SK-N-DZ (cell line): Measurements from ENCODE around the gene ISOC1.
A peak's percentile ranks its signal among the peaks of the same experiment; 100 is the strongest.

Experiments used
- DNase-seq: peaks from one replicate; pipeline ENCODE4 v3.0.0-alpha.2; 2015; ENCODE audit warnings: low spot score

The ISOC1 gene

GRCh38 chr5:129094924-129095899, 663 bp downstream of the ISOC1 start:
- DNase-seq, result peak; percentile 57

- peak; percentile 16 for DNase-seq
These were observed 1.9 kb downstream of the ISOC1 start for GRCh38 chr5:129096382-129096991.

- no peak for DNase-seq
These were observed 3.1 kb downstream of the ISOC1 start for GRCh38 chr5:129097498-129098296.

- no peak for DNase-seq
These were observed 4.1 kb downstream of the ISOC1 start for GRCh38 chr5:129098488-129099183.

GRCh38 chr5:129099184-129099569, 4.6 kb downstream of the ISOC1 start:
- DNase-seq, result no peak

- no peak for DNase-seq
These were observed 7.2 kb downstream of the ISOC1 start for GRCh38 chr5:129101794-129102193.

GRCh38 chr5:129103397-129103796, 8.8 kb downstream of the ISOC1 start:
- DNase-seq, result no peak

GRCh38 chr5:129104915-129105455, 10.4 kb downstream of the ISOC1 start:
- no peak for DNase-seq

- DNase-seq, result no peak
These were observed 13.1 kb downstream of the ISOC1 start for GRCh38 chr5:129107637-129108036.

GRCh38 chr5:129110742-129111141, 16.2 kb downstream of the ISOC1 start:
- DNase-seq, result no peak

GRCh38 chr5:129111351-129111750, 16.8 kb downstream of the ISOC1 start:
- DNase-seq, result no peak

- no peak for DNase-seq
These were observed 17.7 kb downstream of the ISOC1 start for GRCh38 chr5:129112295-129112694.

- no peak for DNase-seq
These were observed 19.3 kb downstream of the ISOC1 start for GRCh38 chr5:129113867-129114266.

GRCh38 chr5:129114539-129115193, 20.1 kb downstream of the ISOC1 start:
- no peak for DNase-seq

- DNase-seq, result no peak
These were observed 21.1 kb downstream of the ISOC1 start for GRCh38 chr5:129115680-129116079.

- no peak for DNase-seq
These were observed 22.2 kb downstream of the ISOC1 start for GRCh38 chr5:129116797-129117196.

GRCh38 chr5:129118405-129118804, 23.9 kb downstream of the ISOC1 start:
- no peak for DNase-seq

- DNase-seq, result no peak
These were observed 24.3 kb downstream of the ISOC1 start for GRCh38 chr5:129118826-129119225.

GRCh38 chr5:129120158-129120581, 25.6 kb downstream of the ISOC1 start:
- DNase-seq, result peak; percentile 13

GRCh38 chr5:129122560-129122959, 28.0 kb downstream of the ISOC1 start:
- no peak for DNase-seq

- DNase-seq, result peak; percentile 17
These were observed 30.1 kb downstream of the ISOC1 start for GRCh38 chr5:129124608-129125007.
